GM12891 (cell line): ENCODE data around the gene KIF6.

ENCODE experiments used
- PAX5 ChIP-seq: IDR thresholded peaks from 2 replicates; pipeline ENCODE4 v1.6.1; 2011; ENCODE audit warnings: low read length, moderate library complexity, mild to moderate bottlenecking; ENCODE audit not compliant: insufficient read depth, severe bottlenecking
- POLR2A ChIP-seq: IDR thresholded peaks from 2 replicates; pipeline ENCODE4 v1.6.1; 2011; ENCODE audit warnings: low read depth, low read length, control low read depth
- POLR2AphosphoS5 ChIP-seq: IDR thresholded peaks from 2 replicates; pipeline ENCODE4 v1.6.1; 2011; ENCODE audit warnings: low read depth, low read length, control low read depth
- POU2F2 ChIP-seq: IDR thresholded peaks from 2 replicates; pipeline ENCODE4 v1.6.1; 2011; ENCODE audit warnings: low read depth, mild to moderate bottlenecking, control low read depth, low read length, moderate library complexity
- SPI1 ChIP-seq: IDR thresholded peaks from 2 replicates; pipeline ENCODE4 v1.6.1; 2011; ENCODE audit warnings: low read depth, low read length, control low read depth
- TAF1 ChIP-seq: IDR thresholded peaks from 2 replicates; pipeline ENCODE4 v1.6.1; 2011; ENCODE audit warnings: low read depth, low read length, control low read depth

GRCh38 chr6:39441301-39441700, 283.9 kb downstream of the KIF6 start:
- no peak for TF ChIP-seq POU2F2
- no peak for TF ChIP-seq POLR2A
- no peak for TF ChIP-seq POLR2AphosphoS5
- TF ChIP-seq TAF1 = no peak
- no peak for TF ChIP-seq PAX5
- no peak for TF ChIP-seq SPI1
